Thymus (tissue), 14 donors: ENCODE measurements around the gene LETMD1. TPM values are rescaled to one million over a fixed set of nuclear protein-coding genes. Genes with fewer than 3 reads are reported as not detected.

ENCODE experiments used
- DNase-seq, 9 donors: peaks; one replicate each; pipeline ENCODE4 v3.0.0-alpha.2; 2013; ENCODE audit warnings: low spot score in 9 of 9, low read depth in 6 of 9, missing footprints in 1 of 9
- H3K27ac ChIP-seq, 2 donors: one replicate each; pipeline ENCODE4 v1.5.1; 2013; ENCODE audit warnings: control low read depth in 1 of 2, low read depth in 1 of 2, low read length in 1 of 2, mild to moderate bottlenecking in 1 of 2, moderate library complexity in 1 of 2
- H3K27me3 ChIP-seq, 2 donors: one replicate each; pipeline ENCODE4 v1.5.1; 2013; ENCODE audit warnings: low read length in 1 of 2; ENCODE audit not compliant: control insufficient read depth in 2 of 2, insufficient read depth in 1 of 2
- H3K36me3 ChIP-seq, 2 donors: one replicate each; pipeline ENCODE4 v1.5.1; 2013; ENCODE audit warnings: low read length in 1 of 2, mild to moderate bottlenecking in 1 of 2, moderate library complexity in 1 of 2; ENCODE audit not compliant: control insufficient read depth in 2 of 2, insufficient read depth in 2 of 2
- H3K4me1 ChIP-seq, 2 donors: one replicate each; pipeline ENCODE4 v1.5.1; 2013; ENCODE audit warnings: low read length in 2 of 2; ENCODE audit not compliant: control insufficient read depth in 2 of 2, insufficient read depth in 2 of 2
- H3K4me3 ChIP-seq, 2 donors: one replicate each; pipeline ENCODE4 v1.5.1; 2013; ENCODE audit warnings: low read length in 2 of 2, control low read depth in 1 of 2, mild to moderate bottlenecking in 1 of 2
- H3K9me3 ChIP-seq, 2 donors: one replicate each; pipeline ENCODE4 v1.5.1; 2013; ENCODE audit warnings: low read length in 1 of 2, mild to moderate bottlenecking in 1 of 2; ENCODE audit not compliant: control insufficient read depth in 2 of 2, insufficient read depth in 1 of 2
- WGBS: extraction: QIAGEN DNeasy Blood & Tissue Kit; methylation state at CpG from one replicate; pipeline ENCODE4 v1.1.7; 2013; 5-methylcytosine and 5-hydroxymethylcytosine counted together
- long read RNA-seq, 10 donors: transcript quantifications; one replicate each; lab custom pipeline, GENCODE V29; 2026
- polyA plus RNA-seq: library from polyadenylated mRNA; stranded (reverse); fragments of 200-250 nt; gene quantifications from one replicate; pipeline ENCODE4 v1.2.3, GENCODE V29; 2013
- total RNA-seq: library from RNA; stranded (reverse); fragments of 120-200 nt; gene quantifications from one replicate; pipeline ENCODE4 v1.2.4, GENCODE V29; 2013
- donor health status: healthy.

The LETMD1 gene
- 45.2 TPM for total RNA-seq
- polyA plus RNA-seq = 78.8 TPM
- long read RNA-seq, donor 1, partial matches to known transcripts = 0 of 4 reads
- long read RNA-seq, donor 1, other reads (novel, unspliced or antisense) = 0 of 4 reads
- long read RNA-seq, donor 2 = 0 reads
- long read RNA-seq, donor 3, transcript LETMD1-238 (1 exons, 2,948 nt) = major isoform, 24 of 43 reads
- long read RNA-seq, donor 3, transcript LETMD1-221 (5 exons, 1,480 nt) = minor isoform, 5 of 43 reads
- long read RNA-seq, donor 3, partial matches to known transcripts = 8 of 43 reads
- long read RNA-seq, donor 3, other reads (novel, unspliced or antisense) = 0 of 43 reads
- long read RNA-seq, donor 4, transcript LETMD1-238 (1 exons, 2,948 nt) = major isoform, 13 of 19 reads
- long read RNA-seq, donor 4, partial matches to known transcripts = 0 of 19 reads
- long read RNA-seq, donor 4, other reads (novel, unspliced or antisense) = 0 of 19 reads
- long read RNA-seq, donor 5, transcript LETMD1-238 (1 exons, 2,948 nt) = major isoform, 30 of 43 reads
- long read RNA-seq, donor 5, partial matches to known transcripts = 0 of 43 reads
- long read RNA-seq, donor 5, other reads (novel, unspliced or antisense) = 0 of 43 reads
- long read RNA-seq, donor 6, transcript LETMD1-238 (1 exons, 2,948 nt) = major isoform, 16 of 31 reads
- long read RNA-seq, donor 6, partial matches to known transcripts = 0 of 31 reads
- long read RNA-seq, donor 6, other reads (novel, unspliced or antisense) = 0 of 31 reads
- long read RNA-seq, donor 7, transcript LETMD1-221 (5 exons, 1,480 nt) = minor isoform, 6 of 35 reads
- long read RNA-seq, donor 7, transcript LETMD1-238 (1 exons, 2,948 nt) = major isoform, 21 of 35 reads
- long read RNA-seq, donor 7, partial matches to known transcripts = 0 of 35 reads
- long read RNA-seq, donor 7, other reads (novel, unspliced or antisense) = 0 of 35 reads
- long read RNA-seq, donor 8, partial matches to known transcripts = 0 of 8 reads
- long read RNA-seq, donor 8, other reads (novel, unspliced or antisense) = 0 of 8 reads
- long read RNA-seq, donor 9, transcript LETMD1-238 (1 exons, 2,948 nt) = major isoform, 7 of 11 reads
- long read RNA-seq, donor 9, partial matches to known transcripts = 0 of 11 reads
- long read RNA-seq, donor 9, other reads (novel, unspliced or antisense) = 0 of 11 reads
- long read RNA-seq, donor 10, transcript LETMD1-238 (1 exons, 2,948 nt) = major isoform, 8 of 13 reads
- long read RNA-seq, donor 10, partial matches to known transcripts = 0 of 13 reads
- long read RNA-seq, donor 10, other reads (novel, unspliced or antisense) = 0 of 13 reads

GRCh38 chr12:51047655-51048540 is at the start of gene LETMD1:
Gene LETMD1 (plus strand): TSS chr12:51048327. CDS start chr12:51048357, 30 bp downstream.
- WGBS = 4% methylated on average over 51 of the region's 51 CpGs
- Histone ChIP-seq H3K27ac (peak within 1 kb of the TSS; percentile 94 to 96), H3K4me1 (peaks cover 9 to 22% of the 10 kb centered on the region in 2 donors), H3K9me3 (no peaks in the 10 kb centered on the region), H3K36me3 (peaks cover 0 to 11% of the 10 kb centered on the region in 2 donors), H3K4me3 (peak within 1 kb of the TSS; percentile 70 to 73), H3K27me3 (no peaks in the 10 kb centered on the region)
- DNase-seq = peak; percentile 94 to 99 (median 97)

GRCh38 chr12:50999093-50999492 is 49.0 kb upstream of the LETMD1 start:
- Histone ChIP-seq H3K27me3 (no peaks in the 10 kb centered on the region), H3K4me3 (no peak overlapping the region), H3K27ac (no peak overlapping the region), H3K4me1 (no peaks in the 10 kb centered on the region), H3K36me3 (peaks cover 50 to 72% of the 10 kb centered on the region in 2 donors), H3K9me3 (no peaks in the 10 kb centered on the region)
- WGBS = 97% methylated on average over 4 of the region's 4 CpGs
- DNase-seq = no peak

- no peaks in the 10 kb centered on the region for H3K27me3 ChIP-seq
- H3K9me3 ChIP-seq = no peaks in the 10 kb centered on the region
- peaks cover 57 to 73% of the 10 kb centered on the region in 2 donors for H3K36me3 ChIP-seq
- H3K4me3 ChIP-seq = no peak overlapping the region
- H3K4me1 ChIP-seq = no peaks in the 10 kb centered on the region
- 93% methylated on average over 7 of the region's 7 CpGs for WGBS
- no peak for DNase-seq
- no peak overlapping the region for H3K27ac ChIP-seq
Measured at GRCh38 chr12:51000245-51000644, 47.9 kb upstream of the LETMD1 start.

GRCh38 chr12:51001799-51002198 is 46.3 kb upstream of the LETMD1 start:
- peaks cover 51 to 75% of the 10 kb centered on the region in 2 donors for H3K36me3 ChIP-seq
- H3K9me3 ChIP-seq = no peaks in the 10 kb centered on the region
- H3K27ac ChIP-seq = no peak overlapping the region
- H3K4me3 ChIP-seq = no peak overlapping the region
- DNase-seq = no peak
- H3K4me1 ChIP-seq = no peaks in the 10 kb centered on the region
- H3K27me3 ChIP-seq = no peaks in the 10 kb centered on the region
- 98% methylated on average over 1 of the region's 1 CpG for WGBS

- Histone ChIP-seq H3K9me3 (no peaks in the 10 kb centered on the region), H3K27ac (peak overlapping the region in 1 of 2 donors; percentile 18), H3K36me3 (peaks cover 55 to 65% of the 10 kb centered on the region in 2 donors), H3K27me3 (no peaks in the 10 kb centered on the region), H3K4me3 (no peak overlapping the region), H3K4me1 (peaks cover 6 to 10% of the 10 kb centered on the region in 2 donors)
- WGBS = 97% methylated on average over 6 of the region's 6 CpGs
- no peak for DNase-seq
Measured at GRCh38 chr12:51004504-51004903, 43.6 kb upstream of the LETMD1 start.

GRCh38 chr12:51005030-51005429 is 43.1 kb upstream of the LETMD1 start:
- DNase-seq = no peak
- H3K4me1 ChIP-seq = peaks cover 6 to 15% of the 10 kb centered on the region in 2 donors
- no peaks in the 10 kb centered on the region for H3K27me3 ChIP-seq
- WGBS = 98% methylated on average over 3 of the region's 3 CpGs
- H3K27ac ChIP-seq = no peak overlapping the region
- peaks cover 55 to 62% of the 10 kb centered on the region in 2 donors for H3K36me3 ChIP-seq
- H3K9me3 ChIP-seq = no peaks in the 10 kb centered on the region
- H3K4me3 ChIP-seq = no peak overlapping the region

- H3K4me1 ChIP-seq = peaks cover 6 to 18% of the 10 kb centered on the region in 2 donors
- no peak for DNase-seq
- peaks cover 51 to 55% of the 10 kb centered on the region in 2 donors for H3K36me3 ChIP-seq
- H3K4me3 ChIP-seq = no peak overlapping the region
- no peak overlapping the region for H3K27ac ChIP-seq
- H3K9me3 ChIP-seq = no peaks in the 10 kb centered on the region
- WGBS = 91% methylated on average over 3 of the region's 3 CpGs
- no peaks in the 10 kb centered on the region for H3K27me3 ChIP-seq
Measured at GRCh38 chr12:51005671-51006070, 42.5 kb upstream of the LETMD1 start.
